ENCODE measurements around the gene ARID3A.
"Not testable (repeated sequence)": the region's sequence is repeated elsewhere in the genome, so short reads cannot be mapped to it uniquely, and the experiment has no call there.

Gene ARID3A

DNA sequence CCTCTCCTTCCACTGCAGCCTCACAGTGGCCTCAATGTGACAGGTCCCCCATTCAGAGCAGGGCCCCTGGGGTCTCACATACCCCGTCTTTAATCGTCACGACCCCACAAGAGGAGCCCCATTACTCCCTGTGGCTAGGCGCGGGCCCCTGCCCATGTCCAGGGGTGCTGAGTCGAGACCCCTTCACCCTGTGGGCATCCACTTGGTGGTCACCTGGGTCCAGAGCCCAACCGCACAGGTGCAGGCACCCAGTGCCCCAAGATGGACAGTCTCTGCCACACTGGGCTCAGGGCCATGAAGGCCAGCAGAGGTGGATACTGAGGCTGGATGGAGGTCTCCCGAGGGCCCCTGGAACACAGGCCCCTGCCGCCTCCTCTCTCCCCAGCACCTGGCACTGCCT, 92.1 kb downstream of the ARID3A start:
- DNase-seq (ENCODE audit: low read depth), result no peak

DNA sequence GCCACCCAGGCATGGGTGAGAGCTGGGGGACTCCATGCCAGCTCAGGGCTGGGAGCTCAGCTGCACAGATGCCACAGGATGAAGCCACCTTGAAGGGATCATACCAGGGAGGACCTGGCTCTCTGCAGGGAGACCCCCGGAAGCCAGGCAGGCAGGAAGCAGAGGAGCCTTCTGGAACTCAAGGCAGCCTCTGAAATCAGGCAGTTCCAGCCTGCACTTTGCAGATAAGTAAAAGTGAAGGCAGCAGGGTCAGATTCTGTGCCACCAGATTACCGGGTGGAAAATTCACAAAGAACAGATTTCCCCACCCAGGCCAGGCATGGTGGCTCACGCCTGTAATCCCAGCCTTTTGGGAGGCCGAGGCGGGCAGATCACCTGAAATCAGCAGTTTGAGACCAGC, 92.6 kb downstream of the ARID3A start:
- DNase-seq (ENCODE audit: low read depth), result no peak

DNA sequence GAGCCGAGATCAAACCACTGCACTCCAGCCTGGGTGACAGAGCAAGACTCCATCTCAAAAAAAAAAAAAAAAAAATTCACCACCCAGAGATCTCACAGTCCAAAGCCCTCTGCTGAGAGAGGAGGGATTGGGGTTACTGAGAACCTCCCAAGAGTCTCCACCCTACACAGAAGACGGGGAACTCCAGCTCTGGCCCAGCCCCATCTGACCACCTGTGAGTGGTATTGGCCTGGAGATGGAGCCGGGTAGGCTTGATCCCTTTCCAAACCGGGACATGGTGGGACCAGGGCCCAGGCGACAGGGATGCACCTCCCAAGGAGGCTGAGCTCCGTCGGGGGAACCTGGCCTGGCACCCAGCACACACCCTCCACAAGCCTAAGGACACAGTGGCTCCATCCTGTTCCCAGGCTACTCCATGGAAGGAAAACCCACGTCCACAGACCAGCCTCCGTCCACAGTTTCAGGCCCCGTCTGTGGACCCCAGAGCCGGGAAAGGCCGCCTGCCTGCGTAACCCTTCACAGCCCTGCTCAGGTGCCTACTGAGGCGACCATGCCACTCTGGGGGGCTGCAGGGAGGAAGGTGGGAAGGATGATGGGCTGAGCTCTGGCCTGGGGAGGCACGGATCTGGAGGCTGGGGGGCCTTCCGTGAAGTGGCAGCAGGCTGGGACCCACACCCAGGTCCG, 93.2 kb downstream of the ARID3A start:
- no peak for DNase-seq (ENCODE audit: low read depth)

DNA sequence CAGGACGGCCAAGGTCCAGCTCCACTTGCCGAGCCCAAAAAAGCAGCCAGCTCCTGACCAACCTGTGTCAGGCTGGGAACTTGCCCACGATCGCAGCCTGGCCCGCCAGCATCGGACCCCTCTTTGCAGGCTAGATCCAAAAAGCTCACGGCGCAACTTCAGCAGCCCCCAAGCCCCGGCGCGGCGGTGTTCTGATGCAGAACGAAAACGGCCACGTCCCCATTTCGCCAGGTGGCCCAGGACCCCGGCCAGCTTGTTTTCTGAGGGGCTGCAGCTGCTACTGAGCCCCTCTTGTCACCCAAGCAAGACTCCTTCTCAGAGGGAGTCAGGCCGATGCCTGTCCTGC, 93.8 kb downstream of the ARID3A start:
- no peak for DNase-seq (ENCODE audit: low read depth)

DNA sequence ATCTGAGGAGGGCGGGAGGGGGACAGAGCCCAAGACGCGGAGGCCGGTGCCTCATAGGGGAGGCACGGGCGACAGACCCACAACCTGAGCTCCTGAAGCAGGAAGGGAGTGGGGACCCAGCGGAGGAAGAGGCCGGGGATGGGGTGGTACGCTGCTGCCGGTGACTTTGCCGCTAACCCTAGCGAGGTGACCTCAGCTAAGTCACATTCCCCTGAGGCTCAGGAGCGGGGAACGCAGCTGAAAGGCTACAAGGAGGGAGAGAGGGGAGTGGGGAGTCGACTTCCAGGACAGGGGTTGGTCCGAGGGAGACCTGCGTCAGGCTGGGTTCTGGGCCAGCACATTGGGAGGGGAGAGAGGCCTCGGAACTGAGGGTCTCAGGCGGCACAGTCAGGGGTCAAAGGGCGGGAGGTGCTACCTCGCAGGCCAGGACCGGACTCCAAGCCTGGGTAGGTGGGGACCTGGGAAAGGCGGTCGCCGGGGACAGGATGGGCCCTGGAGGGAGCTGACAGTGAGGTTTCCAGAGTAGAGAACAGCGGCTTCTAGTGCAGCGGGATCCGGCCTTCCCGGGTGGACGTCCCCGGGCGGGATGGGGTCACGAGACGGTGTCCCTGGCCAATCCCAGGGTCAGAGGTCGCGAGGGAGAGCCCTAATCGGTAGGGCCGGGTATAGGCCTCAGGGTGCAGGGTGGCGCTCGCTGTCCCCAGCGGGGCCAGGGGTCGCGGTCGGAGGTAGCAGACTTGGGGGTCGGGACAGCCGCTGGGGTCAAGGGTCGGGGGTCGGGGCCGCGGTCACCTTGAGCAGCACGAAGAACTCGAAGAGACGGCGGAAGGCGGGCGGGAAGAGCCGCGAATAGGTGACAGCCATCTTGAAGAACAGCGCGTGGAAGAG, 94.4 kb downstream of the ARID3A start:
- no peak for DNase-seq (ENCODE audit: low read depth)

DNA sequence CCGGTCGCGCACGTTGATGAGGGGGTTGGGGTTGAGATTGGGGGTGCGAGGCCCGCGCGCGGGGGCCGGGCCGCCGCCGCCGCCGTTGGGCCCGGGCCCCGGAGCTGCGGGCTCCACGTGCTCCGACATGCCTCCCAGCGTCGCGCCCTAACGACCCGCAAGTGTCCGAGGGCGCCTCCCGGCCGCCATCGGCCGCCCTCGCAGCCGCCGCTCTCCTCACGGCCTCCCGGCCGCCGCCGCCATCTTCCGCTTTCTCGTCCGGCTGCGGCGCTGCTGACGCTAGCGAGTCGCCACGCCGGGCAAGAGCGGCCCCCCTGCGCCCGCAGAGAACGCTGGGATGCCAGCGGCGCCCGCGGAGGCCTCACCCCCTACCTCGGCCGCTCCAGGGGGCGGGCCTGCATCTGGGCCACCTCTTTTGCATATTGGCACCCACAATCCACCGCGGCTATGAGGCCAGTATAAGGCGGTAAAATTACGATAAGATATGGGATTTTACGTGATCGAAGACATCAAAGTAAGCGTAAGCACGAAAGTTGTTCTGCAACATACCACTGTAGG, 95.1 kb downstream of the ARID3A start, which contains the start of gene TMEM259:
TMEM259 (minus strand) TSS at position 256 of the 558 bp plus-strand sequence; CDS start at position 129, 127 bp downstream.
- DNase-seq (ENCODE audit: low read depth), result peak; percentile 97

DNA sequence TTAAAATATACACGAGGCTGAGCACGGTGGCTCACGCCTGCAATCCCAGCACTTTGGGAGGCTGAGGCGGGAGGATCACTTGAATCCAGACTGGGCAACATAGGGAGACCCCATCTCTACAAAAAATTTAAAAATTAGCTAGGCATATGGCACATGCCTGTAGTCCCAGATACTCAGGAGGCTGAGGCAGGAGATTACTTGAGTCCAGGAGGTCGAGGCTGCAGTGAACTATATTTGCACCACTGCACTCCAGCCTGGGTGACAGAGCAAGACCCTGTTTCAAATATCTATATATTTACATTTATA, 98.0 kb downstream of the ARID3A start:
- DNase-seq (ENCODE audit: low read depth), result not testable (repeated sequence)

DNA sequence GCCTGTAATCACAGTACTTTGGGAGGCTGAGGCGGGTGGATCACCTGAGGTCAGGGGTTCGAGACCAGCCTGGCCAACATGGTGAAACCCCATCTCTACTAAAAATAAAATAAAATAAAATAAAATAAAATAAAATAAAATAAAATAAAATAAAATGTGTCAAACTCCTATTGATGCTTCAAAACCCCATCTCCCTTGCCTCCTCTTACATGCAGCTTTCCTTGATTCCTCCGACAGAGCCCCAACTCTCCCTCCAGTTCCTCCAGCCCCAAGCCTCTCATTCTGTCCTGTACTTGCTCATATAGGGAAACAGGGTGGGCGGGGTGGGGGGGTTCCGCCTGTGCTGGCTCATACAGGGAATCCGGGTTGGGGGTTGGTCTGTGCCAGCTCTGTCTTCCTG, 99.2 kb downstream of the ARID3A start:
- DNase-seq (ENCODE audit: low read depth), result not testable (repeated sequence)

Measured in activated gamma-delta T cell treated with anti-CD3 and anti-CD28 coated beads, Interleukin-2, amount 50 U/mL, for 16 hours (primary cell).